ENCODE data around the gene STAMBPL1. TPM values are rescaled to one million over a fixed set of nuclear protein-coding genes. Genes with fewer than 3 reads are reported as not detected.

STAMBPL1 gene
- total RNA-seq, 2 donors from 2014 or later, result 28.2 to 39.9 TPM

DNA sequence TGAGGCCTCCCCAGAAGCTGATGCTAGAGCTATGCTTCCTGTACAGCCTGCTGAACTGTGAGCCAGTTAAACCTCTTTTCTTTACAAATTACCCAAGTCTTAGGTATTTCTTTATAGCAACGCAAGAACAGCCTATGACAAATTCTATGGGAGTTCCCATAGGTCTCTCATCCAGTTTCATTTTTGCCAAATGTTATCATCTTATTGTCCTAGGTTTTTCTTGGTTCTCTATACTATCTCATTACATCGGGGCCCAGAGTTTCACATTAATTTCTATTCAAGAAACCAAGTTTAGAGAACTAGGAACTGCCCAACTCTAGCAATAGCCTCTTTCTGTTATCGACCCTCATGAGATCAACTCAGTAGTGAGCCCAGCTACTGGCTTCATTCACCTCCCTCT is 56.6 kb downstream of the STAMBPL1 start:
- Mint-ChIP-seq H3K36me3 (ENCODE audit: insufficient read depth in 2 of 2) (peaks cover 1 to 10% of the 10 kb centered on the region in 2 donors), H3K9me3 (no peaks in the 10 kb centered on the region), H3K4me1 (ENCODE audit: low read depth) (peaks cover 19% of the 10 kb centered on the region), H3K27me3 (ENCODE audit: low read depth) (no peaks in the 10 kb centered on the region), H3K4me3 (no peak overlapping the region), H3K27ac (no peak overlapping the region)
- ATAC-seq (replicated peaks in 1 of 2), result no peak
- DNase-seq, result no peak

DNA sequence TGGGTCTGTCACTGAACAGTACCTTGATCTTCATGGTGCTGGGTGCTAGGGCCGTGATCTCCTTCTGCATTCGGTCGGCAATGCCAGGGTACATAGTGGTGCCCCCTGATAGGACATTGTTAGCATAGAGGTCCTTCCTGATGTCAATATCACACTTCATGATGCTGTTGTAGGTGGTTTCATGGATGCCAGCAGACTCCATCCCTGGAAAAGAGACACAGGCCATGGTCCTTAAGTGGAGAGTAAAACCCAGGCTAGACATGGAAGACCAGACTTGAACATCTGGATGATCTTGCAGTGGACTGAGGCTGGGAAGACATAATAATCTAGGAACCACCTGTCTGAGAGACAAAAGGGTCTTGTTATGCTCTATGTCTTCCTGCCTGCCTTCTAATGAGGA is 58.0 kb downstream of the STAMBPL1 start:
- H3K36me3 Mint-ChIP-seq (ENCODE audit: insufficient read depth in 2 of 2), result peaks cover 1 to 10% of the 10 kb centered on the region in 2 donors
- H3K27ac Mint-ChIP-seq, result no peak overlapping the region
- no peak overlapping the region for H3K4me3 Mint-ChIP-seq
- peaks cover 12% of the 10 kb centered on the region for H3K4me1 Mint-ChIP-seq (ENCODE audit: low read depth)
- H3K9me3 Mint-ChIP-seq, result no peaks in the 10 kb centered on the region
- DNase-seq, result no peak
- ATAC-seq (replicated peaks in 1 of 2), result no peak
- H3K27me3 Mint-ChIP-seq (ENCODE audit: low read depth), result no peaks in the 10 kb centered on the region

DNA sequence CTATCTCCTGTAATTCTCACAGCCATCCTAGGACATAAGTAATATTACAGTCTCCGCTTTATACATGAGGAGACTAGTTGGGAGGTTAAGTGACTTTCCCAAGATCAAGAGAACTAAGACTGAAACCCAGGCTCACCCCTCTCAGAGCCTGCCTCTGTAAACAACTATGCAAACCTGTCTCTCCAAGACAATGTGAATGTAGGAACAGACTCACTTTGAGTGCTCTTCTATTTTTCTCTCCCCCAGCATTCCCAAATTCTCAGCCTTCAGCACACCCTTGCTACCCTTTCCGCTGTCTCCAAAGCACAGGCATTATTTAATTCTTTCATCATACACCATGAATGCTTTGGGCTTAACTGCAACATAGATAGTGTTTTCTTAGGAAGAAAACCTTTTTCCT is 58.9 kb downstream of the STAMBPL1 start:
- ATAC-seq (replicated peaks in 1 of 2), result no peak
- Mint-ChIP-seq H3K4me1 (ENCODE audit: low read depth) (peaks cover 12% of the 10 kb centered on the region), H3K4me3 (no peak overlapping the region), H3K9me3 (no peaks in the 10 kb centered on the region), H3K36me3 (ENCODE audit: insufficient read depth in 2 of 2) (peaks cover 1 to 9% of the 10 kb centered on the region in 2 donors), H3K27me3 (ENCODE audit: low read depth) (no peaks in the 10 kb centered on the region), H3K27ac (no peak overlapping the region)
- DNase-seq, result no peak

DNA sequence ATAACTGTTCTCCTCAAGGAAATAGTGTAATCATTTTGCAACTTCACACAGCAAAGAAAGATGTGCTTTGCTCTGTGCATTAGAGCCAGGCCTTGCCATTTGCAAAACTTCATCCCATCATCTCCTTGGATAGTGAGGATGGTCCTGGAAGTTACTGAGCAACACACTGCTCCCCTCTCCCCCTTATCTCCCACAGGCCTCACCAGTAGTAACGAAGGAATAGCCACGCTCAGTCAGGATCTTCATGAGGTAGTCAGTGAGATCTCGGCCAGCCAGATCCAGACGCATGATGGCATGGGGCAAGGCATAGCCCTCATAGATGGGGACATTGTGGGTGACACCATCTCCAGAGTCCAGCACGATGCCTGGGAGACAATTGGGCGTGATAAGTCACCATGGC is 61.0 kb downstream of the STAMBPL1 start:
- Mint-ChIP-seq H3K36me3 (ENCODE audit: insufficient read depth in 2 of 2) (peaks cover 0 to 5% of the 10 kb centered on the region in 2 donors), H3K27me3 (ENCODE audit: low read depth) (no peaks in the 10 kb centered on the region), H3K4me3 (no peak overlapping the region), H3K9me3 (no peaks in the 10 kb centered on the region), H3K27ac (no peak overlapping the region), H3K4me1 (ENCODE audit: low read depth) (peaks cover 11% of the 10 kb centered on the region)
- no peak for ATAC-seq (replicated peaks in 1 of 2)
- DNase-seq, result no peak

DNA sequence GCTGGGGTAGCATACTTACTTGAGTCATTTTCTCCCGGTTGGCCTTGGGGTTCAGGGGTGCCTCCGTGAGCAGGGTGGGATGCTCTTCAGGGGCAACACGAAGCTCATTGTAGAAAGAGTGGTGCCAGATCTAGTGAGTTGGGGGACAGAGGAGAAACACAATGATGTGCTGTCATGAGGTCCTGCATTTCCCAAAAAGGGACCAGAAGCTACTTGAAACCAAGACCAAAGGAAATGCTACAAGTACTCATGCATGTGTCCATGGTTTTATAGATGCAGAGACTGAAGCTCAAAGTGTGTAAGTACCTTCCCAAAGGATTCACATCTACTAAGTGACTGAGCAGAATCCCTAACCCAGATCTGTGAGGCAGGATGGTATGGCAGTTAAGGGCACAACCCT is 63.7 kb downstream of the STAMBPL1 start:
- H3K36me3 Mint-ChIP-seq (ENCODE audit: insufficient read depth in 2 of 2), result no peaks in the 10 kb centered on the region
- H3K4me3 Mint-ChIP-seq, result no peak overlapping the region
- H3K27me3 Mint-ChIP-seq (ENCODE audit: low read depth), result no peaks in the 10 kb centered on the region
- no peak for ATAC-seq (replicated peaks in 1 of 2)
- no peak for DNase-seq
- no peaks in the 10 kb centered on the region for H3K9me3 Mint-ChIP-seq
- no peak overlapping the region for H3K27ac Mint-ChIP-seq
- peaks cover 18% of the 10 kb centered on the region for H3K4me1 Mint-ChIP-seq (ENCODE audit: low read depth)

DNA sequence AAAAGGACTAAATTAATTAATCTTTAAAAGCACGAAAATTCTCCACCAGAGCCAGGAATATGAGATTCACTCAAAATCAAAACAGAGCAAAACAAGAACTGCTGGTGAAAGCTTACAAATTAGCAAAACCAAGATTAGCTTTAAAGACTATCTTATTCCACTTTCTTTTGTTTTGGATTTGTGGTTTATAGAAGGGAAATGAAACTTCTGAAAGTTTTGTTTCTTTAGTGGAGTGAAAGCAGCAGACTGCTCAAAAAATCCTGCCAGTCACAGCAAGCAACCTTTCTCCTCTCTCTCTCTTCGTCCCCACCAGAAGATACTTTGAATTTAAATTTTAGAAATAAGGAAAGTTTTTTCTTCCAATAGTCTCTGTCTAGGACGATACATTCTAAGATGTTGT is 64.8 kb downstream of the STAMBPL1 start:
- Mint-ChIP-seq H3K4me3 (no peak overlapping the region), H3K27me3 (ENCODE audit: low read depth) (no peaks in the 10 kb centered on the region), H3K9me3 (no peaks in the 10 kb centered on the region), H3K36me3 (ENCODE audit: insufficient read depth in 2 of 2) (no peaks in the 10 kb centered on the region), H3K4me1 (ENCODE audit: low read depth) (peaks cover 18% of the 10 kb centered on the region), H3K27ac (peak overlapping the region; percentile 46)
- DNase-seq (no peak), ATAC-seq (replicated peaks in 1 of 2) (no peak)

DNA sequence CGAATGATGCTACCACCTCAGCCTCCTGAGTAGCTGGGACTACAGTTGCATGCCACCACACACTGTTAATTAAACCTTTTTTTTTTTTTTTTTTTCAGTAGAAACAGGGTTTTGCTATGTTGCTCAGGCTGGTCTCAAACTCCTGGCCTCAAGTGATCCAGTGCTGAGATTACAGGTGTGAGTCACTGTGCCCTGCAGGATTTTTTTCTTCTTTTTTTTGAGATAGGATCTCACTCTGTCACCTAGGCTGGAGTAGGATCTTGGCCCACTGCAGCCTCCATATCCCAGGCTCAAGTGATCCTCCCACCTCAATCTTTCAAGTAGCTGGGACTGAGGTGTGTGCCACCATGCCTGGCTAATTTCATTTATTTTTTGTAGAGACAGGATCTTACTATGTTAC is 66.2 kb downstream of the STAMBPL1 start:
- Mint-ChIP-seq H3K27ac (no peak overlapping the region), H3K27me3 (ENCODE audit: low read depth) (no peaks in the 10 kb centered on the region)

DNA sequence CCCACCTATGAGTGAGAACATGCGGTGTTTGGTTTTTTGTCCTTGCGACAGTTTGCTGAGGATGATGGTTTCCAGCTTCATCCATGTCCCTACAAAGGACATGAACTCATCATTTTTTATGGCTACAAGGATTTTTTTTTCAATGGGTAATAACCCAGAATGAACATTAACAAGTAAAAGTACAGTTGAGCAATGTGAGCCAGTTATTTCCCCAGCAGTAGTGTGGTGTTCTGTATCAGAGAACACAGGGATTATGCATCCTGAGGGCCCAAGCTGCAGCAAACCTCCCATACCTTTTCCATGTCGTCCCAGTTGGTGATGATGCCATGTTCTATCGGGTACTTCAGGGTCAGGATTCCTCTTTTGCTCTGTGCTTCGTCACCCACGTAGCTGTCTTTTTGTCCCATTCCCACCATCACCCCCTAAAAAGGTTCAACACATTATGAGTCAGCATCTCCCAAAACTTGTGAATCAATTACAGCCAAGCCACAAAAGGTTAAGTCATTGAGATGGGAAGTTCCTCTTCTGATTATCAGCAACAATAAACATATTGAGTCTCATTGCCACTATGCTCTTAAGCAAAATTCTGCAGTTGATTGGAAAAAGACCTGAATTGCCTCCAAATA is 67.0 kb downstream of the STAMBPL1 start:
- Mint-ChIP-seq H3K36me3 (ENCODE audit: insufficient read depth in 2 of 2) (no peaks in the 10 kb centered on the region), H3K4me3 (no peak overlapping the region), H3K4me1 (ENCODE audit: low read depth) (peaks cover 22% of the 10 kb centered on the region), H3K27ac (no peak overlapping the region), H3K27me3 (ENCODE audit: low read depth) (no peaks in the 10 kb centered on the region), H3K9me3 (no peaks in the 10 kb centered on the region)
- no peak for ATAC-seq (replicated peaks in 1 of 2)
- DNase-seq, result no peak

More for the DNA sequence above, 66.2 kb downstream of the STAMBPL1 start:
- DNase-seq, result no peak
- H3K36me3 Mint-ChIP-seq (ENCODE audit: insufficient read depth in 2 of 2), result no peaks in the 10 kb centered on the region
- H3K9me3 Mint-ChIP-seq, result no peaks in the 10 kb centered on the region
- peaks cover 20% of the 10 kb centered on the region for H3K4me1 Mint-ChIP-seq (ENCODE audit: low read depth)
- H3K4me3 Mint-ChIP-seq, result no peak overlapping the region
- ATAC-seq (replicated peaks in 1 of 2), result no peak

DNA sequence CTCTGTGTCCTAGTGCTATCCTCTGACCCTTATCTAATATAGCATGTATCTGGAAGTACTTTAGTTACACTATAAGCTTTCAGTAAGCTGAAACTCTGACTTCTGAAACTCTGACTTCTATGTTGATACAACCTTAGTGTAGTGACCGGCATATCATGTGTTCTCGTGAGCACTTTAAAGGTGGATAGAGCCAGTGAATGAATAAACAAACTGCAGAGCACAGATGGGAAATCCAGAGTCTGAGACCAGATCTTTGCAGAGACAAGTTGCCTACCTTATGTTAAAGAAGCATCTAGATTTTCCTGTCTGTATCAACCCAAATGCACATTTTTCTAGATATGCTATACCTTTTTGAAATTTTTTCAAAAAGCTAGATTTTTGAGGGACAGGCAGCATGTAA is 69.0 kb downstream of the STAMBPL1 start:
- no peak for DNase-seq
- no peaks in the 10 kb centered on the region for H3K36me3 Mint-ChIP-seq (ENCODE audit: insufficient read depth in 2 of 2)

DNA sequence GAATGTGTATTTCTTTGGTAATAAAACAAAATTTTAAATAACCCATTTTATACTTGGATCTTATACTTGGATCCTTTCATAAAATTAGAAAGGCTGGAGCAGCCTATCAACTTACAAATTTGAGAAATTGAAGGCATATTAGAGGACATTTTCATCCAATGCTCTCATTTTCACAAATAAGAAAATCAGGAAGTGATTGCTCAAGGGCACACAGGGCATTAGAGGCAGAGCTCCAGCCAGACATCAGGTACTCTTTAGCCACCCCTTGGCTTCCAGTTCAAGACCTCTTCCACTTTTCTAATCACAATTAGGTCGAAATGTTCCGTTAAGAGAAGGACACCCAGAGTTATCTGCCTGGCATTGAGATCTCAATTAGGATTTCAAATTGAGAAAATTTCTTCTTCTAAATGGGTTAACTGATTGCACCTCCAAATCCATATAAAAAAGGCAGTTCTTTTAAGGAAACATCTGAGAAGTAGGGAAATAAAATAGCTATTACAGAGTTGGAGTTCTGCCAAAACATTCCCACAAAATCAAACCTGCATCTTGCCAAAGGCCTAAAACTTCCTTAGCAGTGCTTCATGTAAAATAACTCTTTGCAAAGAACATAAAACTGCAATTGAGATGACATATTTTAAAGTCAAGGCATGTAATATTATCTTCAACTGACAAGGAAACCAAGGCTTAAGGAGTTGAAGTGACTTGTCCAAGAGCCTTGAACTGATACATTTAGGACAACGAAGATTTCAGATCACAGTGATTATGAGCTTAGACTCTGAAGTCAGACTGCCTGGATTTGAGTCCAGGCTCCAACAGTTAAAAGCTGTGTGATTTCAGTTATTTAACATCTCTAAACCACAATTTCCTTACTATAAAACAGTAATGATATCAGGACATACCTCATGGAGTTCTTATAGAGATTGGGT is 70.1 kb downstream of the STAMBPL1 start:
- H3K27ac Mint-ChIP-seq, result no peak overlapping the region
- H3K9me3 Mint-ChIP-seq, result no peaks in the 10 kb centered on the region
- H3K27me3 Mint-ChIP-seq (ENCODE audit: low read depth), result no peaks in the 10 kb centered on the region
- H3K4me3 Mint-ChIP-seq, result no peak overlapping the region
- no peak for DNase-seq
- peaks cover 15% of the 10 kb centered on the region for H3K4me1 Mint-ChIP-seq (ENCODE audit: low read depth)
- H3K36me3 Mint-ChIP-seq (ENCODE audit: insufficient read depth in 2 of 2), result no peaks in the 10 kb centered on the region
- no peak for ATAC-seq (replicated peaks in 1 of 2)

More for the DNA sequence above, 69.0 kb downstream of the STAMBPL1 start:
- no peaks in the 10 kb centered on the region for H3K27me3 Mint-ChIP-seq (ENCODE audit: low read depth)
- no peaks in the 10 kb centered on the region for H3K9me3 Mint-ChIP-seq
- ATAC-seq (replicated peaks in 1 of 2), result no peak
- peaks cover 22% of the 10 kb centered on the region for H3K4me1 Mint-ChIP-seq (ENCODE audit: low read depth)
- no peak overlapping the region for H3K27ac Mint-ChIP-seq
- H3K4me3 Mint-ChIP-seq, result no peak overlapping the region

DNA sequence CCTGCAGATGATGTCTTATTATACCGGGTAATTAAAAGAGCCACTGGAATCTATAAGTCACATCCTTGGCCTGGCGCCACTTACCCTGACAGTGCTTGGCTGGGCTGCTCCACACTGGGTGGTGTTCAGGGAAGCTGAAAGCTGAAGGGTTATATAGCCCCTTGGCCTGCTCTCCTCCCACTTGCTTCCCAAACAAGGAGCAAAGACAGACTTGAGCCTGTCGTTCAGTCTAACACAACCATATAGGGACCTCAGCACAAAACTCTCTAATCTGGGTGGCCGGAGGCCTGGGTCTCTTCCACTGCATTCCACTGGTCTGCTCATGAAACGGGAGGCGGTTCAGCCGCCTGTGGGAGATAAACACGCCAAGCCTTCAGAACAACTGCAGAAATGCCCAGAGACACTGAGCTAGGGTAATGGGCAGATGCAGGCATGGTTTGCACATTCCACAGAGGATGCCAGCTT is 72.6 kb downstream of the STAMBPL1 start, which contains the start of gene ACTA2:
Gene ACTA2 (minus strand): TSS at position 127 of the 465 bp plus-strand sequence. CDS start 3,843 bp downstream, outside the sequence.
- H3K27ac Mint-ChIP-seq, result no peak within 1 kb of the TSS
- no peaks in the 10 kb centered on the region for H3K36me3 Mint-ChIP-seq (ENCODE audit: insufficient read depth in 2 of 2)
- no peaks in the 10 kb centered on the region for H3K27me3 Mint-ChIP-seq (ENCODE audit: low read depth)
- peaks cover 4% of the 10 kb centered on the region for H3K4me1 Mint-ChIP-seq (ENCODE audit: low read depth)
- H3K9me3 Mint-ChIP-seq, result no peaks in the 10 kb centered on the region
- ATAC-seq (replicated peaks in 1 of 2) (no peak), DNase-seq (no peak)
- no peak within 1 kb of the TSS for H3K4me3 Mint-ChIP-seq

DNA sequence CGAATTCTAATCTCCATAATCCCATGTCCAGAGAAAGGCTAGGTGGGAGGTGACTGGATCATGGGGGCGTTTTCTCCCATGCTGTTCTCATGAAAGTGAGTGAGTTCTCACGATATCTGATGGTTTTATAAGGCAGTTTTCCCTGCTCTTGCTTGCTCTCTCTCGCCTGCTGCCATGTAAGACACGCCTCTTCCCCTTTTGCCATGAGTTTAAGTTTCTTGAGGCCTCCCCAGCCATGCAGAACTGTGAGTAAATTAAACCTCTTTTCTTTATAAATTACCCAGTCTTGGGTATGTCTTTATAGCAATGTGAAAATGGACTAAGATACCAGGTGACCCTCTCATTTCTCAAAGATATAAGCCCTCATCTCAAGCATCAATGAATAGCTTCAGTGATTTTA is 73.6 kb downstream of the STAMBPL1 start:
- Mint-ChIP-seq H3K9me3 (no peaks in the 10 kb centered on the region), H3K27ac (peak overlapping the region; percentile 54), H3K4me1 (ENCODE audit: low read depth) (peaks cover 4% of the 10 kb centered on the region), H3K4me3 (no peak overlapping the region), H3K27me3 (ENCODE audit: low read depth) (no peaks in the 10 kb centered on the region), H3K36me3 (ENCODE audit: insufficient read depth in 2 of 2) (no peaks in the 10 kb centered on the region)
- DNase-seq (no peak), ATAC-seq (replicated peaks in 1 of 2) (no peak)

DNA sequence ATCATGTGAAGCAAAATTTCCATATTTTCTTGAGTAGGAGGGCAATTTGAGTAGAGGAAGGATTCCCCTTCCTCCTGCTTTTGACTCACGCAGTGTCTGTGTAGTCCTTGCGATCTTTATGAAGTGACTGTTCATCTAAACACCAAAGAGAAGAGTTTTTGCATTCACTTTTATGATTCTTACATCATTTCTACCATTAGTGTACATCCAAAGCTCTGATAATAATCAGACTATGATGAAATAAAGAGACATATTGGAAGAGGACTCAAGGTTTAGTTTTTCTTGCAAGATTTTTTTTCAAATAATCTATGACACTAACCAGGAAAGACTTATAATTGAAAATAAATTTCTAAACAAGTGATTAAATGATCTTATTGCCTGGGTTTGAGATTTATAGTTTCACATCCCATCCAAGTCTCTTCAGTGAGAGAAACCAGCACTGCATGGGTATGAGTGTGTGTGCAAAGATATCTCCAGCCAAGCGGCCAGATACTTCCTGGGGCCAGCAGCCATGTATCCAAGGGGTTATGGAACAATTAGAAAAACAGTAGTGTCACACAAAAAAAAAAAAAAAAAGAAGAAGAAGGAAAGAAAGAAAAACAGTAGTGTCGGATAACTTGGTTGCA is 74.5 kb downstream of the STAMBPL1 start:
- Mint-ChIP-seq H3K27me3 (ENCODE audit: low read depth) (no peaks in the 10 kb centered on the region), H3K4me1 (ENCODE audit: low read depth) (peaks cover 4% of the 10 kb centered on the region), H3K27ac (no peak overlapping the region), H3K4me3 (no peak overlapping the region), H3K36me3 (ENCODE audit: insufficient read depth in 2 of 2) (no peaks in the 10 kb centered on the region), H3K9me3 (no peaks in the 10 kb centered on the region)
- no peak for DNase-seq
- no peak for ATAC-seq (replicated peaks in 1 of 2)

Data from activated T-cell treated with anti-CD3 and anti-CD28 coated beads, Interleukin-2, amount 50 U/mL, for 72 hours (primary cell).